Jurkat, Clone E6-1 (cell line): ENCODE measurements around the gene CHCT1.
"Not testable (repeated sequence)": the region's sequence is repeated elsewhere in the genome, so short reads cannot be mapped to it uniquely, and the experiment has no call there.

Source experiments
- DNase-seq: peaks from one replicate; pipeline ENCODE4 v3.0.0-alpha.2; 2011; ENCODE audit warnings: low read depth, low spot score
- H3K4me3 ChIP-seq: 2 replicates; pipeline ENCODE4 v1.5.1; 2011; ENCODE audit warnings: mild to moderate bottlenecking, low read length, control low read depth, moderate library complexity

CHCT1 gene

DNA sequence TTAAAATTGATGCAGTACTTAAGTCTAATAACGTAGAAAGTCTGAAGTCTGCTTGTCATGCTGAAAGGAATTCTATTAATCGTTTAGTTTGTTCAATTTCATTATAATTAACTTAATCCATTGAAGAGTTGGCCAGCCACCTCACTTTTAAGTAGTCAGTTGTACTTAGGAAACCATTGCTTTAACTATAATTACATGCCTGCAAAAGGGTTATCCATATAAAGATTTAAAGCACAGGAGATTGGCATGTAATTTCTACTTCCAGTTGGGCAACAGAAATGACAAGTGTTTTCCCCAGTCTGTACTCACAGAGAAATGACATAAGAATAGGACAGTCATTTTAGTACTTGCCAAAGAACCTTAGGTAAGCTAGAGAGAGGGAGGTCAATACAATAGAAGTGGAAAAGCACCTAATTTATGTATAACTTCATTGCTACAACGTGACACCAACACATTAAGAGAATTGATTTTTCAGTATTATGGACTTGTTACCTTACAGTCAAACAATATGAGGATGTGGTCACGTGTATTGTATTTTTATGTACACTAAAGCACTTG is 26.7 kb upstream of the CHCT1 start:
- DNase-seq = no peak
- no peak overlapping the region for H3K4me3 ChIP-seq

DNA sequence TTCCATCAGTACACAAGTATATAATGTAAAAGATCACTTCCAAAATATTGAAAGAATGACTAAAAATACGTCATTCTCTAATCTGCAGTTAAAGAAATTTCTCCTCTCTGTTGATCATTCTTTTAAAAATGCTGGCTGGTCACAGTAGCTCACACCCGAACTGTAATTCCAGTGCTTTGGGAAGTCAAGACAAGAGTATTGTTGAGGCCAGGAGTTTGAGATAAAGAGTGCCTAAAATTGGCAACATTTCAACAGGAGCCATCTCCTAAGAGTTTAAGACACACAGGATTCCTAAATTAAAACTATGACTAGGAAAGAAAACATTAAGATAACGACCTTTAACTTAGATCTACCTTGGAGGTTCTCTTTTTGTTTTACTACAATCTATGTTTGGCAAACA is 25.9 kb upstream of the CHCT1 start:
- no peak overlapping the region for H3K4me3 ChIP-seq
- DNase-seq = no peak

DNA sequence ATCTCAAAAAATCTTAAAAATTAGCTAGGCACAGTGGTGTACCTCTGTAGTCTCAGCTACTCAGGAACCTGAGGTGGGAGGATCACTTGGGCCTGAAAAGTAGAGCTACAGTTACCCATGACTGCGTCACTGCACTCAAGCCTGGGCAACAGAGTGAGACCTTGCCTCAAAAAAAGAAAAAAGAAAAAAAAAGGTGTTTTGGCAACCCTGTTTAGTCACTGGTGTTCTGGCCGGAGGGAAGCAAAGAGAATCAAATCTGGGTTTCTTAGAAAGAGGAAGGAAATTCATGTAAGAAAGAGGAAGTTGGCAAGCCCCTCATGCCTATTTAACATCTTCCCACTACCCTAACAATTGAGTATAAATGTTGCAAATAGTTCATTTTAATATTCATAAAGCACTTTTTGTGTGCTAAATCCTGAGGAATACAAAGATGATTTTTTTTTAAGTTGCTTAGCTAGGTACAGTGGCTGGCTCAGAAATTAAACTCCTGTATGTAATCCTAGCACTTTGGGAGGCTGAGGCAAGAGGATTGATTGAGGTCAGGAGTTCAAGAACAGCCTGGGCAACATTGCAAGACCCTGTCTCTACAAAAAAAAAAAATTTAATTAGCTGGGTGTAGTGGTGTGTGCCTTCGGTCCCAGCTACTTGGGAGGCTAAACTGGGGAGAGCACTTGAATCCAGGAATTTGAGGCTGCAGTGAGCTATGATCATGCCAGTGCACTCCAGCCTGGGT is 23.9 kb upstream of the CHCT1 start:
- DNase-seq = no peak
- H3K4me3 ChIP-seq = no peak overlapping the region

DNA sequence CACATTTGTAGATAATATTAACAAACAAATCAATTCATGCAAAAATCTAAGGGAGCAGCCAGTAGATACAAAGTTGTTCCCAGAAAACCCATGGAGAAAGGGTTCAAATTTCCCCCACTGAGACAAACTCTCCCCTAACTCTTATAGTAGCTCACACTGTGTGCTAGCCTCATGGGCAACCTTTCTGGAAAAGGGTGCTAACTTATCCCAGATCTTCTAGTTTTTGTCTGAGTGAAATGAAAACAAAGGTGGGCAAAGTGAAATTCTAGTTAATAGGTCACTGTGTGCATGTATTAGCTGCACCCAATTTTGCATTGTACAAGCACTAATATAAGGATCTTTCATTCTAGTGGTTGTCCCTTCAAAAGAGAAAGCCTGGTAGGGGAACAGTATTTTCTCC is 20.5 kb upstream of the CHCT1 start:
- no peak overlapping the region for H3K4me3 ChIP-seq
- DNase-seq = no peak

DNA sequence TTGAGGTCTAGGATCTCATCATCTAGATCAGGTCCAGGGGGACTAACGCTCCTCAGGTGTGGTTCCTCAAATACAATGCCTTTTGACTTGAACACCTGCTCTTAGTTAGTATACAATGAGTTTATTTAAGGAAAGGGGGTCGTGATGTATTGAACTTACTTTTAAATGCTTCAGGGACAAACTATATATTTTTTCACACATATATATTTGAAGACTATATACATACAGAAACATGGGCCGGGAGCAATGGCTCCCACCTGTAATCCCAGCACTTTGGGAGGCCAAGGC is 18.8 kb upstream of the CHCT1 start:
- DNase-seq = no peak
- H3K4me3 ChIP-seq = no peak overlapping the region

DNA sequence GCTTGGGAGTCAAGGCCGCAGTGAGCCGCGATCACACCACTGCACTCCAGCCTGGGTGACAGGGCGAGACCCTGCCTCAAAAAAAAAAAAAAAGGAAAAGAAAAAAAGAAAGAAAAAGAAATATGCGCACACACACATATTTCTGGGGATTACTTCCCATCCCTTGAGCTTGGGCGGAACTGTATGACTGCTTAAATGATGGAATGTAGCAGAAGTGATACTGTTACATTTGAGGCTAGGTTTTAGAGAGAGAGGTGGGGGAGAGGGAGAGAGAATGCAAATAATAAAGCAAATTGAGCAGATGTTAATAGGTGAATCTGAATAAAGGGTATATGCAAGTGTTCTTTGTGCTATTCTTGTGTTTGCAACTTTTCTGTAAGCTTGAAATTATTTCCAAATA is 18.3 kb upstream of the CHCT1 start:
- no peak for DNase-seq
- H3K4me3 ChIP-seq = no peak overlapping the region

DNA sequence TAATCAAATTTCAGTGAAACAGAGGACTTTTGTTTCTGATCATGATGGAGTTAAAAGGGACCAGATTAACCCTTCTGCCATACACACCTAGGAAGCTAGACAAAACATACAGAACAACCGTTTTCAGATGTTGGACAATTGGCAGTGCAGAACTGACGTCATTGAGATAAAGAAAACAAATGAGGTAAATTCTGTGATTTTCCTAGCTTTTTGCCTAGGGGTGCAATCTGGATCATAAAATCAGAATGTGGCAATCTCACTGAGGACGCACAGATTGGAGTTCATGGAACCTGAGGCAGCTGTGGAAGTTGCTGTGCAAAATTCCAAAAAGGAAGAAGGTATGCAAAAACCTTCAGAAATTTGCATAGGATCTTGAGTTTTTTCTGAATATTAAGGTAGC is 15.4 kb upstream of the CHCT1 start:
- no peak for DNase-seq
- no peak overlapping the region for H3K4me3 ChIP-seq

DNA sequence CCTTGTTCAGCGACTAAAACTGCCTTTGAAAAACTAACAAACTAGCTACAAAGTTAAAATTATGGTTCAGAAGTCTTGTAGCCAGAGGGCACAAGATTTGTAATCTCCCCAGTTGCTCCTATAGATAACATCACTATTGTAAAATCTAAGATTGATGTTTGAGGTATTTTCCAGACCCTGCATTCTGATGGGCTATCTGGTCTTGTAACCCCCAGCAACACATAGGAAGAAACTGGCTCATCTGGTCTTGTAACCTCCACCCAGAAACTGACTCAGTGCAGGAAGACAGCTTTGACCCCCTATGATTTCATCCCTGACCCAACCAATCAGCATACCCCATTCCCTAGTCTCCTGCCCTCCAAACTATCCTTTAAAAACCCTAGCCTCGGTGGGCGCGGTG is 12.3 kb upstream of the CHCT1 start:
- no peak overlapping the region for H3K4me3 ChIP-seq
- no peak for DNase-seq

DNA sequence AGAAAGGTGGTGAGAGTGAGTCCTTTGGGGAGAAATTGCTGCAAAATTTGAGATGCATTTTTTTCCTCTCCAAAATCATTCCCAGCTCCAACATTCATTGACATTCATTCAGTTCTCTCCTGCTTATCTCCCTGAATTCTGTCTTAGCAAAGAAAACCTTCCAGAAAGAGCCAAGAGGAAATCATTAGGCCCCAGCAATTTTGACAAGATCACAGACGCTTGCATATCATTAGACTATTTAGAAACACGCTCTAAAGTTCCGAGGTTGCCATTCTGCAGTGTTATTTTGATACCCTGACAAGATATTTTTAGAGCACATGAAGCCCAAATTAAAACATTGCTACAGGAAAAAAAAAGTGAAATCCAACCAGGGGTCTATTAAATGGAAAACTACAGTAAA is 9.6 kb upstream of the CHCT1 start:
- H3K4me3 ChIP-seq = no peak overlapping the region
- no peak for DNase-seq

DNA sequence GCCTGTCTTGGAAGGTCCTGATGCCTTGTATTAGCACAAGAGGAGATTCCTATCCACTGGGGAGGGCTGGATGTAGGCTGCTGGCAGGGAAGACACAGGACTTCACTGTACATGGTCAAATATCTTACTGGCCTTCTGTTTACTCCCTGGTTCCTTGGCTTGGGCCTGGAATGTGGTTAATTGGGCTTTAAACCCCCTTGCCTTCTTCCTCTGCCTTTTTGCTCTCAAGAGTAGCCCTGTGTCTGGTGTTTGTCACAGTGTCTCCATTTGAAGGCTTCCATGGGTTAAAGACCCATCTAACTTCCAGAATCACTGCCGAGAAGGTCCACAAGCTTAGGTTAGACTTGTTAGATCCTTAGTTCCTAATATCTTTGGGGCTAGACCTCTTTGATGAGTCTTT is 7.1 kb upstream of the CHCT1 start:
- H3K4me3 ChIP-seq = no peak overlapping the region
- no peak for DNase-seq

DNA sequence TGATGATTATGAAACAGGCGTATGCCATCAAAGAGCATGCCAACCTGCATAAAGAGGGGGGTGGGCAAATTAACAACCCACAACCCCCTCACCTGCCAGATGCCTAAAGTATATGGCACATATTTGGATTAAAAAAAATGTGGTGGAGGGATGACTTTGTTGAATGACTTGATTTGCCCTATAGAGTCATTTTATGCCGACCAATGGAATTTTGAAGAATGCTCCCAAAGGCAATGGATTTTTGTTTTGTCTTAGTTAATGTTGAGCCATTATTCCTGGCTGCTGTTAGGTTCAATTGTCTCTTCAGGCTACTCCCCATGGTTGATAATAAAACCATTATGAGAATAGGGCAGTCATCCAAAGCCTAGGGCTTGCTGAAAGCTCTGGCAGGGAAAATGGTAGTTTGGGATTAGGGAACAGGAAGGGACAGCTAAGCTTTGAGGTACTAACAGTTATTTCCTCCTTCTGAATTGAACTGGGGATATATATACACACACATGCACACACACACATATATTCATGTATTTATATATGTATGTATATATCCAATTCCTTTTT is 5.8 kb upstream of the CHCT1 start:
- DNase-seq = no peak
- H3K4me3 ChIP-seq = no peak overlapping the region

DNA sequence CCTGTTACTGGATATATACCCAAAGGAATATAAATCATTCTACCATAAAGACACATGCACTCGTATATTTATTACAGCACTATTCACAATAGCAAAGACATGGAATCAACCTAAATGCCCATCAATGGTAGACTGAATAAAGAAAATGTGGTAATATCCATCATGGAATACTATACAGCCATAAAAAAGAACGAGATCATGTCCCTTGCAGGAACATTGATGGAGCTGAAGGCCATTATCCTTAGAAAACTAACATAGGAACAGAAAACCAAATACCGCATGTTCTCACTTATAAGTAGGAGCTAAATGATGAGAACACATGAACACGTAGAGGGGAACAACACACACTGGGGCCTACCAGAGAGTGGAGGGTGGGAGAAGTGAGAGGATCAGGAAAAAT is 3.3 kb upstream of the CHCT1 start:
- DNase-seq, H3K4me3 ChIP-seq: not testable (repeated sequence)

DNA sequence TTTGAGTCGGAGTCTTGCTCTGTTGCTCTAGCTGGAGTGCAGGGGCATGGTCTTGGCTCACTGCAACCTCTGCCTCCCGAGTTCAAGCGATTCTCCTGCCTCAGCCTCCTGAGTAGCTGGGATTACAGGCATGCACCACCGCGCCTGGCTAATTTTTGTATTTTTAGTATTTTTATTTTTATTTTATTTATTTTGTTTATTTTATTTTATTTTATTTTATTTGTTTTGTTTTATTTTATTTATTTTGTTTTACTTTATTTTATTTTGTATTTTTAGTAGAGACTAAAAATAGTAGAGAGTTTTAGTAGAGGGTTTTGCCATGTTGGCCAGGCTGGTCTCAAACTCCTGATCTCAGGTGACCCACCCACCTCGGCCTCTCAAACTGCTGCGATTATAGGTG is 2.4 kb upstream of the CHCT1 start:
- DNase-seq, H3K4me3 ChIP-seq: not testable (repeated sequence)

DNA sequence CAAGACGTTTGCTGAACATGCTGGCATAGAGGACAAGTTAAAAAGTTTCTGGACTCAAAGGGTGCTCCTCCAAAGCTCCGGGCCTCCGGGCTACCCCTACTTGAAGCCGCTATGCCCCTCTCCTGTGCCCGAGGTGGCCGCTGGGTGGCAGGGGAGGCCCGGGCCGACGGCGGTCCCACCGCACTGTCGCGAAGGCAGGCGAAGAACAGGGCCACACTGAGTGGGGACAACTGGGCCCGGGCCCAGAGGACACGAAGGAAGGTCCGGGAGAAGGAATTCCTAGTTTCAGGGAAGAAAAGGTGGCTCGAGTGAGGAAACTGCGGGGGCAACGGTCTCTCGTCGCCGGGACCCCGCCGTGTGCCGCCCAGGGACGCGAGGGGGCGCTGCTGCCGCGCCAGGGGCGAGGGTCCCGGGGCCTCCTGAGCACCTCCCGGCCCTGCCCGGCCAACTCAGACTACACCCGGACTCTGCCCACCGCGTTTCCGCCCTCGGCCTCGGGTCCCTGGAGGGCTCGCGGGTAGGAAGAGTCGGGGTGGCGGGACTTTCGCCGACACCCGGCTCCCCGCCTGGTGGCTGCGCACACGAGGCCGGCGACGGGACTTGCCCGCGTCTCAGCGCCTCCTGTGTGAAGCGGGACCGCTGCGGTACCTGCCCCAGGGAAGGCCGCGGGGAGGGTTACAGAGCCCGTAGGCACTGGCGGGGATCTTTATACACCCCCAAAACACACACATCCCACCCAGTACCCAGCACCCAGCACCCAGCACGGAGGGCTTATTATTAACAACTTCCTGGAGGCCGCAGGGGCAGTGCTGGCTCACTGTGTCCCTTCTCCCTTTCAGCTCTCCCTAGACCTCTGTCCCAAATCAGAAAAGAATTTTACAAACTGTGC is 772 bp upstream of the CHCT1 start:
- H3K4me3 ChIP-seq = peak overlapping the region; percentile 31
- DNase-seq = peak; percentile 9

DNA sequence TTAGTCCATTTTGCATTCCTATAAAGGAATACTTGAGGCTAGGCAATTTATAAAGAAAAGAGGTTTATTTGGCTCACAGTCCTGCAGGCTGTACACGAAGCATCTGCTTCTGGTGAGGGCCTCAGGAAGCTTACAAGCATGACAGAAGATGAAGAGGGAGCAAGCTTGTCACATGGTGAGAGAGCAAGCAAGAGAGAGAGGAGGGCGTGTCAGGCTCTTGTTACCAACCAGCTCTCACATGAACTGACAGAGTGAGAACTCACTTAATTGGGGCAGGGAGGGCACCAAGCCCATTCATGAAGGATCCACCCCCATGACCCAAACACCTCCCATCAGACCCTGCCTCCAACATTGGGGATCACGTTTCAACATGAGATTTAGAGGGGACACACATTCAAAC is 1.6 kb downstream of the CHCT1 start:
- DNase-seq = no peak

DNA sequence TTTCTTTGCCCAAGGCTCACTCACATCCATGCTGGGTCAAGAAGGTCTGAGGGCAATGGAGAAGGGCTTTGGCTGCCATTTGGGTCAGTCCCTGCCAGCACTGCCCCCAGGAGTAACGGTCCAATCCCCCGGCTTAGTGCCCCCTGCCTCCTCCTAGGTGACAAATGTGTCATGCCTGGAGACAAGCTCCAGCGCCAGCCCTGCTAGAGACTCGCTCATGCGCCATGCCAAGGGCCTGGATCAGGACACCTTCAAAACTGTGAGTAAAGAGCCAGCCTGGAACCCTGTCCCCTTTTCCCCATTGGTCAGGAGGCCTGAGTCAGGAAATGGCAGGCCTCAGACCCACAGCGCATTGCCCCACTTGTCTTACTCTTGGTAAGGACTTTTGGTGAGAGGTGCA is 3.3 kb downstream of the CHCT1 start:
- DNase-seq = no peak
- no peak overlapping the region for H3K4me3 ChIP-seq

More for the DNA sequence above, 1.6 kb downstream of the CHCT1 start:
- H3K4me3 ChIP-seq = no peak overlapping the region

DNA sequence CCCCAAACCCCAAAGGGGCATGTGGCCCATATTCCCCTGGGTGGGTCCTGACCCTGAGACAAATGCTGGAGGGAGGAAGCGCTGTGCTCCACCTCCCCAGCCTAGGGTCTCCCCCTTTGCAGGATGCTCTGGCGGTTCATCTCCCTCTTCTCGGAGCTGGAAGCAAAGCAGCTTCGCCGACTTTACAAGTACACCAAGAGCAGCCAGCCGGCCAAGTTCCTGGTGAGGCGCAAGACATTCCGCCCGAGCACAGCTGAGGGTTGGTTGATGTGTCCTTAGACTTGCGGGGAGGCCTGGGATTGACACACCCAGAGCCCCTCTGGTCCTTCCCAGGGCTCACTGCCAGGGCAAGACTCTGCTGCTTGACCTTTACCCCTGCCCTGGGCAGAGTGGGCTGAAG is 4.3 kb downstream of the CHCT1 start:
- H3K4me3 ChIP-seq = no peak overlapping the region
- DNase-seq = no peak

DNA sequence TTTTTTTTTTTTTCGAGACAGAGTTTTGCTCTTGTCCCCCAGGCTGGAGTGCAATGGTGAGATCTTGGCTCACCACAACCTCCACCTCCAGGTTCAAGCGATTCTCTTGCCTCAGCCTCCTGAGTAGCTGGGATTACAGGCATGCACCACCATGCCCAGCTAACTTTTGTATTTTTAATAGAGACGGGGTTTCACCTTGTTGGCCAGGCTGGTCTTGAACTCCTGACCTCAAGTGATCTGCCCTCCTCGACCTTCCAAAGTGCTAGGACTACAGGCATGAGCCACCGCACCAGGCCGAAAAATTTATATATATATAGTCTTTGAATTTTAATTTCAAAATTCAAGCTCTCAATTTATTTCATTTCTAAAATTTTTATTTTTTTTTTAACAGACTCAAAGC is 6.2 kb downstream of the CHCT1 start:
- DNase-seq, H3K4me3 ChIP-seq: not testable (repeated sequence)

DNA sequence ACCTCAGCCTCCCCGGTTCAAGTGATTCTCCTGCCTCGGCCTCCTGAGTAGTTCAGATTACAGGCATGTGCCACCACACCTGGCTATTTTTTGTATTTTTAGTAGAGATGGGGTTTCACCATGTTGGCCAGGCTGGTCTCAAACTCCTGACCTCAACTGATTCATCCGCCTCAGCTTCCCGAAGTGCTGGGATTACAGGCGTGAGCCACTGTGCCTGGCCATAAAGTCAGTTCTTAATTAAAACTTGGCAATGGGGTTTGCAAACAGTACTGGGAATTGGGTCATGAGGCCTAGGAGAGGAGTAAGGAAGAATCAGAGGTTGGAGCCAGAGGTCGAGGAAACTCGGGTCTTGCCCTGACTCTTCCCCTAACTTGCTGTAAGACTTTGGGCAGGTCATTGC is 8.3 kb downstream of the CHCT1 start:
- not testable (repeated sequence) for H3K4me3 ChIP-seq, DNase-seq
